H1 (cell line): ENCODE data around the gene GPR39.

Experiments
- ATF2 ChIP-seq: IDR thresholded peaks from 2 replicates; pipeline ENCODE4 v1.6.1; 2012; ENCODE audit warnings: low read length, inconsistent platforms
- BCL11A ChIP-seq, 2 experiments: IDR thresholded peaks; one replicate each; pipeline ENCODE4 v1.6.1; 2011; ENCODE audit warnings: low read depth in 2 of 2, low read length in 2 of 2, mild to moderate bottlenecking in 2 of 2
- CTCF ChIP-seq, 3 experiments: IDR thresholded peaks; 1 replicate in 2 of 3; 2 replicates in 1 of 3; pipeline versions ENCODE4 v1.5.1 to v1.6.1; 2011; ENCODE audit warnings: low read length in 3 of 3, mild to moderate bottlenecking in 3 of 3, inconsistent platforms in 2 of 3, low read depth in 1 of 3, moderate library complexity in 1 of 3; ENCODE audit not compliant: insufficient read depth in 1 of 3; ENCODE audit errors: control extremely low read depth in 1 of 3
- GABPA ChIP-seq: IDR thresholded peaks from 2 replicates; pipeline ENCODE4 v1.6.1; 2011; ENCODE audit warnings: mild to moderate bottlenecking, low read length, moderate library complexity, borderline replicate concordance; ENCODE audit not compliant: insufficient read depth
- SUZ12 ChIP-seq: fragments of 200-600 bp; sonication (generic); IDR thresholded peaks from 2 replicates; pipeline ENCODE4 v1.6.1; 2012; ENCODE audit warnings: mild to moderate bottlenecking, inconsistent platforms, low read length, moderate library complexity, mixed read lengths
- YY1 ChIP-seq: IDR thresholded peaks from 2 replicates; pipeline ENCODE4 v1.6.1; 2011; ENCODE audit warnings: low read depth, mild to moderate bottlenecking, low read length

- no peak for TF ChIP-seq GABPA
- TF ChIP-seq YY1 = no peak
- TF ChIP-seq BCL11A (IDR thresholded peaks at IDR 0.05; ENCODE audit: low read depth in 2 of 2, low read length in 2 of 2) = no peak
- no peak for TF ChIP-seq CTCF (IDR thresholded peaks at IDR 0.05; ENCODE audit: control extremely low read depth in 1 of 3, insufficient read depth in 1 of 3, low read depth in 1 of 3, low read length in 3 of 3)
- TF ChIP-seq SUZ12 = no peak
- TF ChIP-seq ATF2 = no peak
Observed at GRCh38 chr2:132606649-132607048, 190.0 kb downstream of the GPR39 start.
